ENCODE results near the gene DHRS9. TPM values are rescaled to one million over a fixed set of nuclear protein-coding genes. Genes with fewer than 3 reads are reported as not detected.

DHRS9 gene
- total RNA-seq (2014; rRNA removed; shearing (Covaris generic)) (not detected in 2 replicates), polyA plus RNA-seq (2016; fragmentation: Nextera tagmentation; extraction: Ambion mirVana) (not detected in 2 replicates)

DNA sequence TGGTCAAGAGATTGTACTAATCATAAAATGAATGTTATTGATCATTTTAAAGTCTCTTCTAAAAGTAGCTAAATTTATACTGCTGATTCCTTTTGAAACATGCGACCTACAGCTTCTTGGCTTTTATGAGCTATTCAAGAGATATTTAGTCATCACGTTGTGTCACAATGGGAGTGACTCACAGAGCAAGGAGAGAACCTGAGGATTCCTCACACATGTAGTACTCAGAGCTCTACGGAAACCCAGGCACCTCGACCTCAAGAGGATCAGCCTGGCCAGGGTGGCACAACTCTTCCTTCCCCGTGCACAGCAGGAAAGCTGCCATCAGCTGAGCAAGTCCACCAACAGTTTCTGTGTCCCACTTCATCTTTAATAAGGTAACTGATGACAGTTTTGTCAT is at the start of gene DHRS9:
TSS of gene DHRS9 (plus strand) at position 223 of the 400 bp plus-strand sequence. CDS start 12,019 bp downstream, outside the sequence.
- H3K9me2 ChIP-seq (ENCODE audit: insufficient read depth) = no peaks in the 10 kb centered on the region
- H3K4me2 ChIP-seq (ENCODE audit: unreplicated experiment) = no peak within 1 kb of the TSS
- WGBS, 2 experiments (ENCODE audit: low coverage in 1 of 2, low lambda C conversion rate in 2 of 2, missing lambda C conversion rate in 2 of 2) = 22 to 24% methylated on average over 5 of the region's 5 CpGs
- H2AFZ ChIP-seq = no peak within 1 kb of the TSS
- no peak within 1 kb of the TSS for H3K9ac ChIP-seq
- H3K4me3 ChIP-seq = no peak within 1 kb of the TSS
- H3K36me3 ChIP-seq (ENCODE audit: low read depth) = no peaks in the 10 kb centered on the region
- H3K9me3 ChIP-seq (ENCODE audit: low read depth) = no peaks in the 10 kb centered on the region
- H3K79me2 ChIP-seq (ENCODE audit: insufficient read depth) = no peaks in the 10 kb centered on the region
- peak; percentile 74 for DNase-seq
- no peak within 1 kb of the TSS for H3K27ac ChIP-seq
- H3K4me1 ChIP-seq (ENCODE audit: insufficient read depth) = no peaks in the 10 kb centered on the region
- H3K27me3 ChIP-seq (replicated peaks; ENCODE audit: insufficient read depth) = no peaks in the 10 kb centered on the region
- no peaks in the 10 kb centered on the region for H4K20me1 ChIP-seq (ENCODE audit: insufficient read depth)
- H3F3A ChIP-seq (ENCODE audit: insufficient read depth) = no peaks in the 10 kb centered on the region
- in situ Hi-C loops (cut with MboI) = no loop called here
- TF ChIP-seq EZH2 (IDR thresholded peaks at IDR 0.05; ENCODE audit: insufficient read depth, poor library complexity, severe bottlenecking) (no peak), EZH2phosphoT487 (IDR thresholded peaks at IDR 0.05; ENCODE audit: insufficient read depth, low read depth) (no peak)

DNA sequence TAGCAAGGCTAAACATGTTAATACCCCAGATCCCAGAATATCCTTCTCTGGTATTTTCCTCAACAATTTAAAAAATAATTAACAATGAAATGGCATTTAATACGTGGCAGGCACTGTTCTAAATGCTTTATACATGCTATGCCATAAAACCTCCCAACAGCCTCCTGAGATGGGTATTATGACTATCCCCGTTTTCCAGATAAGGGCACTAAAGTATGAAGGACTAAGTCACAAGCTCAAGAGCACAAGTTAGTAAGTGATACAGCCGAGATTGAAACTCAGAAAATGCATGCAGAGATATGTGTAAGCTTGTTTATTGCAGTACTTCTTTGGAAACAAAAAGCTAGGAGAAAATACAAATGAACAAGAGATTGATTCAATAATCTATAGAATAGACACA is 46.2 kb upstream of the DHRS9 start:
- H3K9me3 ChIP-seq (ENCODE audit: low read depth) = no peaks in the 10 kb centered on the region
- no peak overlapping the region for H2AFZ ChIP-seq
- TF ChIP-seq EZH2 (IDR thresholded peaks at IDR 0.05; ENCODE audit: insufficient read depth, poor library complexity, severe bottlenecking) = no peak
- no peak for TF ChIP-seq EZH2phosphoT487 (IDR thresholded peaks at IDR 0.05; ENCODE audit: insufficient read depth, low read depth)
- H3K27me3 ChIP-seq (replicated peaks; ENCODE audit: insufficient read depth) = no peaks in the 10 kb centered on the region; the same call in 1 of the 2 replicates
- WGBS, 2 experiments (ENCODE audit: low coverage in 1 of 2, low lambda C conversion rate in 2 of 2, missing lambda C conversion rate in 2 of 2) = 13 to 15% methylated on average over 3 of the region's 3 CpGs
- no peak for DNase-seq
- no peak overlapping the region for H3K4me3 ChIP-seq
- no peaks in the 10 kb centered on the region for H3F3A ChIP-seq (ENCODE audit: insufficient read depth)
- in situ Hi-C loops (cut with MboI) = no loop called here
- no peaks in the 10 kb centered on the region for H4K20me1 ChIP-seq (ENCODE audit: insufficient read depth)
- no peak overlapping the region for H3K4me2 ChIP-seq (ENCODE audit: unreplicated experiment)
- no peaks in the 10 kb centered on the region for H3K4me1 ChIP-seq (ENCODE audit: insufficient read depth)
- H3K9ac ChIP-seq = no peak overlapping the region
- no peaks in the 10 kb centered on the region for H3K79me2 ChIP-seq (ENCODE audit: insufficient read depth)
- H3K27ac ChIP-seq = no peak overlapping the region
- no peaks in the 10 kb centered on the region for H3K36me3 ChIP-seq (ENCODE audit: low read depth)
- H3K9me2 ChIP-seq (ENCODE audit: insufficient read depth) = no peaks in the 10 kb centered on the region

DNA sequence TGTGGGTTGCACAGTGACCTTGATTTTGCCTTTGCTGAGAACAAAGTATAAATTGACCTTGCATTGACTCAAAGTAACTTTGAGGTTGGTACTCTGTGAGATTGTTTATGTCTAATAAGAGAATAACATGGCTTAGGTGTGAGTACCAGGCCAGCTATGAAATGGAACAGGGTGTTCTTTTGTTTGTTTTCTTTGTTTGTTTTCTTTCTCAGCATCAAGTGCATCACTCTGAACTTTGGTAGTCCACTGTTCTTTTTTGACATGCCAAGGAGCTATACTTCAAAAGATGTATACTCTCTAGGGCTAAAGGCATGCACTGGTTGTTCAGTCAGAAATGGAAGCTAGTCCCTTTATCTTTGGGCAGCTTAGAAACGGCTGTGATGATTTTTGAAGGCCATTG is 43.3 kb upstream of the DHRS9 start:
- Histone ChIP-seq H3K27me3 (replicated peaks; ENCODE audit: insufficient read depth) (no peaks in the 10 kb centered on the region; the same call in 1 of the 2 replicates), H3K79me2 (ENCODE audit: insufficient read depth) (no peaks in the 10 kb centered on the region), H3K36me3 (ENCODE audit: low read depth) (no peaks in the 10 kb centered on the region), H3K4me1 (ENCODE audit: insufficient read depth) (no peaks in the 10 kb centered on the region), H3K9me3 (ENCODE audit: low read depth) (no peaks in the 10 kb centered on the region), H2AFZ (no peak overlapping the region), H3K4me3 (no peak overlapping the region), H3F3A (ENCODE audit: insufficient read depth) (no peaks in the 10 kb centered on the region), H3K9ac (no peak overlapping the region), H3K4me2 (ENCODE audit: unreplicated experiment) (no peak overlapping the region), H4K20me1 (ENCODE audit: insufficient read depth) (no peaks in the 10 kb centered on the region), H3K9me2 (ENCODE audit: insufficient read depth) (no peaks in the 10 kb centered on the region), H3K27ac (no peak overlapping the region)
- in situ Hi-C loops (cut with MboI) = no loop called here
- no peak for DNase-seq
- TF ChIP-seq EZH2phosphoT487 (IDR thresholded peaks at IDR 0.05; ENCODE audit: insufficient read depth, low read depth) (no peak), EZH2 (IDR thresholded peaks at IDR 0.05; ENCODE audit: insufficient read depth, poor library complexity, severe bottlenecking) (no peak)
- 0% methylated on average over 1 of the region's 1 CpG for WGBS, 2 experiments (ENCODE audit: low coverage in 1 of 2, low lambda C conversion rate in 2 of 2, missing lambda C conversion rate in 2 of 2)

DNA sequence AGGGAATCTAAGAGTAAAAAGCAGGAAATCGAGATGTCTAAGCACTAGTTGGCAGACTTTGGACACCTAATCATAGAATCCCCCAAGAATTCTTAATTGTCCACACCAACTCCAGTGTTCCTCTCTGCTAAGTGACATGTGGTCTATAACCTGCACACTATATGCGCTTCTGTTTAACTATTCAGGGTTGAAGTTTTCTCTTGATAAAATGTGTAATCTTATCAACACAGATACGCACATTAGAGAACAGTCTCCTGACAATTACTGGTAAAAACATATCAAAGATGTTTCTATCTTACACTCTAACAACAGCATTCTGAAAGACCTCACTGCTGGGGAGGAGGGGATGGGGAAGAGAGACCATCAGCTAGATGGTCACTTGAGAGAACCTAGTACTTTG is 42.1 kb upstream of the DHRS9 start:
- no peaks in the 10 kb centered on the region for H3K4me1 ChIP-seq (ENCODE audit: insufficient read depth)
- WGBS, 2 experiments (ENCODE audit: low coverage in 1 of 2, low lambda C conversion rate in 2 of 2, missing lambda C conversion rate in 2 of 2) = 19 to 25% methylated on average over 3 of the region's 3 CpGs
- in situ Hi-C loops (cut with MboI) = no loop called here
- H3K9me3 ChIP-seq (ENCODE audit: low read depth) = no peaks in the 10 kb centered on the region
- H3K9me2 ChIP-seq (ENCODE audit: insufficient read depth) = no peaks in the 10 kb centered on the region
- no peaks in the 10 kb centered on the region for H3K36me3 ChIP-seq (ENCODE audit: low read depth)
- H3K4me3 ChIP-seq = no peak overlapping the region
- no peaks in the 10 kb centered on the region; the same call in 1 of the 2 replicates for H3K27me3 ChIP-seq (replicated peaks; ENCODE audit: insufficient read depth)
- H3K4me2 ChIP-seq (ENCODE audit: unreplicated experiment) = no peak overlapping the region
- no peak for TF ChIP-seq EZH2 (IDR thresholded peaks at IDR 0.05; ENCODE audit: insufficient read depth, poor library complexity, severe bottlenecking)
- TF ChIP-seq EZH2phosphoT487 (IDR thresholded peaks at IDR 0.05; ENCODE audit: insufficient read depth, low read depth) = no peak
- H3K9ac ChIP-seq = no peak overlapping the region
- H3K27ac ChIP-seq = no peak overlapping the region
- DNase-seq = no peak
- no peaks in the 10 kb centered on the region for H3K79me2 ChIP-seq (ENCODE audit: insufficient read depth)
- no peaks in the 10 kb centered on the region for H3F3A ChIP-seq (ENCODE audit: insufficient read depth)
- H4K20me1 ChIP-seq (ENCODE audit: insufficient read depth) = no peaks in the 10 kb centered on the region
- no peak overlapping the region for H2AFZ ChIP-seq

DNA sequence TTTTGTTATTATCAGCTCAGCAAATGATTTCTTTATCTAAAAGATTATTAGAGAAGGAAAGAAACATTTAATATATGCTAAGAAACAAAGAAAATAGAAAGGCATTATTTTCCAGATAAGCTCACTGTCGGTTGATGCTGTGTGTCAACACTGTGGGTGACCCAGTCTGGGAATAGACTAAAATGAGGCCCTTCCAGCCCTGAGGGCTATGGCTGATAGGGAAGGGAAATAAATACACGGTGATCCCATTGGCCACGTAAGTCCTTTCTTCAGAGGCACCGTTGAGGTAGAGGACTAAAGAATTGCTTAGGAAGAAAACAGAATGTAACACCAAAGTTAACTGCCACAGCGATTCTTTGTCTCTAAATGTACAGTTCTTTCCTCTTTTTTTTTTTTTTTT is 40.0 kb upstream of the DHRS9 start:
- WGBS, 2 experiments (ENCODE audit: low coverage in 1 of 2, low lambda C conversion rate in 2 of 2, missing lambda C conversion rate in 2 of 2) = 27 to 32% methylated on average over 5 of the region's 5 CpGs
- H2AFZ ChIP-seq = no peak overlapping the region
- no peak overlapping the region for H3K4me2 ChIP-seq (ENCODE audit: unreplicated experiment)
- H3K4me3 ChIP-seq = no peak overlapping the region
- DNase-seq = no peak
- H3K79me2 ChIP-seq (ENCODE audit: insufficient read depth) = no peaks in the 10 kb centered on the region
- no peak overlapping the region for H3K9ac ChIP-seq
- no peak overlapping the region for H3K27ac ChIP-seq
- H3K4me1 ChIP-seq (ENCODE audit: insufficient read depth) = no peaks in the 10 kb centered on the region
- H3K9me2 ChIP-seq (ENCODE audit: insufficient read depth) = no peaks in the 10 kb centered on the region
- no peaks in the 10 kb centered on the region for H4K20me1 ChIP-seq (ENCODE audit: insufficient read depth)
- H3K36me3 ChIP-seq (ENCODE audit: low read depth) = no peaks in the 10 kb centered on the region
- in situ Hi-C loops (cut with MboI) = no loop called here
- H3K27me3 ChIP-seq (replicated peaks; ENCODE audit: insufficient read depth) = no peaks in the 10 kb centered on the region; the same call in 1 of the 2 replicates
- H3F3A ChIP-seq (ENCODE audit: insufficient read depth) = no peaks in the 10 kb centered on the region
- no peaks in the 10 kb centered on the region for H3K9me3 ChIP-seq (ENCODE audit: low read depth)
- TF ChIP-seq EZH2 (IDR thresholded peaks at IDR 0.05; ENCODE audit: insufficient read depth, poor library complexity, severe bottlenecking) (no peak), EZH2phosphoT487 (IDR thresholded peaks at IDR 0.05; ENCODE audit: insufficient read depth, low read depth) (no peak)
